HAP-1 (cell line): Measurements from ENCODE around the gene TRPM4.

Experiments used
- DNase-seq, 2 experiments: peaks; one replicate each; pipeline ENCODE4 v3.0.0-alpha.2; 2016 to 2020; ENCODE audit warnings: low spot score in 2 of 2
- H3K27me3 ChIP-seq: fragments of 250-450 bp; sonication (Bioruptor Pico); 2 replicates; pipeline ENCODE4 v1.5.1; 2020; ENCODE audit warnings: low read depth, mild to moderate bottlenecking, moderate library complexity
- H3K36me3 ChIP-seq: fragments of 250-450 bp; sonication (Bioruptor Pico); replicated peaks from 2 replicates; pipeline ENCODE4 v1.5.1; 2020; ENCODE audit warnings: mild to moderate bottlenecking
- H3K4me1 ChIP-seq: fragments of 250-450 bp; sonication (Bioruptor Pico); 2 replicates; pipeline ENCODE4 v1.5.1; 2020; ENCODE audit warnings: mild to moderate bottlenecking
- H3K4me3 ChIP-seq: fragments of 250-450 bp; sonication (Bioruptor Pico); 2 replicates; pipeline ENCODE4 v1.5.1; 2020; ENCODE audit warnings: mild to moderate bottlenecking, moderate library complexity
- H3K9me3 ChIP-seq: fragments of 250-450 bp; sonication (Bioruptor Pico); 2 replicates; pipeline ENCODE4 v1.5.1; 2020; ENCODE audit warnings: mild to moderate bottlenecking, moderate library complexity
- in situ Hi-C: fragments of 300-500 bp; cut with MboI; formaldehyde crosslinking; loops from 3 replicates; pipeline ENCODE4 v1.14.3; 2020; ENCODE audit warnings: low sequenced_read_pairs, inconsistent platforms, mixed read lengths

TRPM4 gene

DNA sequence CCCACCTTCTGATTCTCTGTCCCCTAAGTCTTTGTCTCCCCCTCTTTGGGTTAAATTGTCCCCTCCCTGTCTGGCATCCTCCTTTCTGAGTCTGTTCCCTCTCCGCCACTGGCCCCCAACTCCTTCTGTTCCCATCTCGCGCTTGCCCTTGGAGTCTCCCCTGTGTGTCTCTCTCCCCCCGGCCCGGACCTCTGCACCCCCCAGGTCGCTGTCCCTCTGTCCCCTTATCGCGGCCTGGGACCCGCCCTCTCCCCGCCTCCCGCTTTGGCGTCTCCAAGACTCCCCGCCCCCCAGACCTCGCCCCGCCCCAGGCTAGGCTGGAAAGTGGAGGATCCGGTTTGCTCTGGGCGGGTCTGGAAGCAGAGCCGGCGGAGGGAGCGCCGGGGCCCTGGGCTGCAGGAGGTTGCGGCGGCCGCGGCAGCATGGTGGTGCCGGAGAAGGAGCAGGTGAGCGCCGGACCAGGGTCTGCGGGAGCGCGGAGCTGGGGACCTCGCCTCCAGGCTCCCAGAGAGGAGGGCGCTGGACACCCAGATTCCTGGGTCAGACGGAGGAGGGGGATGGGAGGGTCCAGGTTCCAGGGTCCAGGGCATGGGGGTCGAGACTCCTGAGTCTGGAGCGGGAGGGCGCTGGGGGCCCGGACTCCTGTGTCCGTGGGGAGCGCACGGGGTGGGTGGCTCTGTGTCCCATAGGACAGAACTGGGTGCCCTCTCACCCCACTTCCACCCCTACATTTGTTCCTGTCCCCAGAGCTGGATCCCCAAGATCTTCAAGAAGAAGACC lies at the start of gene TRPM4:
TSS of gene TRPM4 (plus strand) at position 348 of the 780 bp plus-strand sequence. CDS start at position 423, 75 bp downstream.
- in situ Hi-C loops, result no loop called here
- H3K36me3 ChIP-seq, result no peaks in the 10 kb centered on the region
- peak within 1 kb of the TSS; percentile 55 for H3K4me3 ChIP-seq
- DNase-seq, result peak; percentile 82 to 97
- H3K4me1 ChIP-seq, result peaks cover 5% of the 10 kb centered on the region
- H3K9me3 ChIP-seq, result no peaks in the 10 kb centered on the region
- H3K27me3 ChIP-seq, result no peaks in the 10 kb centered on the region

DNA sequence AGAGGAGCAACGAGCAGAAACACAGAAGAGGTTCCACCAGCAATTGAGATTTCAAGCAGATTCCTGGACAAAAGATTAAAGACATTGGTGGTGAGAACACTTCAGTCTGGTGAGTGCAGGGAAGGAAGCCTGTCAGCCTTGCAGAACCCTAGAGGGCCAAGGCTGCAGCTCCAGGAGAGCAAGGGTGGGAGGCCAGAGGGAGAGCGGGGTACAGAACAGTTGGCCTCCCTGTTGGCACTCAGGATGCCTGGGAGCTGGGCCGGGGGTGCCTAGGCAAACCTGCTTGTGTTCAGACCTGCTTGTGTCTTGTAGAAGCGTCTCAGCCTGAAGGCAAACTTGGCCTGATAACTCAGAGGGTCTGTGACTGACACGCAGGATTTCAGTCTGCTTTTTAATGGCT lies 48.5 kb upstream of the TRPM4 start:
- in situ Hi-C loops, result no loop called here
- Histone ChIP-seq H3K4me1 (peaks cover 5% of the 10 kb centered on the region), H3K36me3 (peaks cover 56% of the 10 kb centered on the region), H3K27me3 (no peaks in the 10 kb centered on the region), H3K4me3 (no peak overlapping the region), H3K9me3 (no peaks in the 10 kb centered on the region)
- no peak for DNase-seq

DNA sequence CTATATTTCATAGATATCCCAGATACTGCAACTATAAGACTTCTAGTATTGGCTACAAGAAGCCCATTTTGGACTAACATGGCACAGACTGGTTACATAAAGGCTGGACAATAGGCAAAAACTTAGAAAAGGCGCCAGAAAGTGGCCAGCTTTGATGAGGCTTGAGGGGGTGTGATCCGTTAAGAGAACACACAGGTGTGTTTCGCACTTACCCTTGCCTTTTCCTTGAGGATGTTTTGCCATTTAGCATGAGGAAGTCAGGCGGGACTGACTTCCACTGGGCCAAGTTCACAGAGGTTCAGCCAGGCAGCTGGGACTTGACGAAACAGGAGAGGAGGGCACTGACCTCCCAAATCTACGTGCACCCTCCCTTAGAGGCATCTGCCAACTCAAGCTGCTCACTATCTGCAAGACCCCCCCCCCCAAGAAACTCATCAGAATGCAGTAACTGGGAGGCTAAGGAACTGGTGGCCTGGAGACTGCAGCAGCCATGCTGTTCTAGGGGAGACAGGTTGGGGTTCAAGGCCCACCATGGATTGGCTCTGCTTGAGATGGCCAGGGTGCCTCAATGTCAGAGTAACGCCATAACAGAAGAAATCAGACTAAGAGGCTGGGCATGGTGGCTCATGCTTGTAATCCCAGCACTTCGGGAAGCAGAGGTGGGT lies 47.9 kb upstream of the TRPM4 start:
- Histone ChIP-seq H3K9me3 (no peaks in the 10 kb centered on the region), H3K36me3 (peaks cover 49% of the 10 kb centered on the region), H3K4me3 (no peak overlapping the region), H3K27me3 (no peaks in the 10 kb centered on the region), H3K4me1 (peaks cover 5% of the 10 kb centered on the region)
- in situ Hi-C loops, result no loop called here
- no peak for DNase-seq

DNA sequence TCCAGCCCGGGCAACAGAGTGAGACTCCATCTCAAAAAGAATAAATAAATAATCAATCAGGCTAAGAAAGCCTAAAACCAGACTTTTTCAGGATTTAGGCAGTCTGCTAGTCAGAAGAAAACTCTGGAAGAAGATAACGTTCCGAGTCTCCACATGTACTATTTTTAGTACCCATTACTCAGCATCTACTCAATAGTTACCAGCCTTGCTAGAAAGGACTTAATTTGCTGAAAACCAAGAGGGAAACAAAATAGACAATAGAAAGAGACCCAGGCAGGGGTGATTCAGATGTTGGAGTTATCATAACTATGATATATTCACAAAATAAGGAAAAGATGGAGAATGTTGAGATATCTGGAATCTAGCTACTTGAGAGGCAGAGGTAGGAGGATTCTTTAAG lies 47.0 kb upstream of the TRPM4 start:
- Histone ChIP-seq H3K4me1 (peaks cover 5% of the 10 kb centered on the region), H3K9me3 (no peaks in the 10 kb centered on the region), H3K27me3 (no peaks in the 10 kb centered on the region), H3K4me3 (no peak overlapping the region), H3K36me3 (peaks cover 40% of the 10 kb centered on the region)
- in situ Hi-C loops, result no loop called here
- no peak for DNase-seq

DNA sequence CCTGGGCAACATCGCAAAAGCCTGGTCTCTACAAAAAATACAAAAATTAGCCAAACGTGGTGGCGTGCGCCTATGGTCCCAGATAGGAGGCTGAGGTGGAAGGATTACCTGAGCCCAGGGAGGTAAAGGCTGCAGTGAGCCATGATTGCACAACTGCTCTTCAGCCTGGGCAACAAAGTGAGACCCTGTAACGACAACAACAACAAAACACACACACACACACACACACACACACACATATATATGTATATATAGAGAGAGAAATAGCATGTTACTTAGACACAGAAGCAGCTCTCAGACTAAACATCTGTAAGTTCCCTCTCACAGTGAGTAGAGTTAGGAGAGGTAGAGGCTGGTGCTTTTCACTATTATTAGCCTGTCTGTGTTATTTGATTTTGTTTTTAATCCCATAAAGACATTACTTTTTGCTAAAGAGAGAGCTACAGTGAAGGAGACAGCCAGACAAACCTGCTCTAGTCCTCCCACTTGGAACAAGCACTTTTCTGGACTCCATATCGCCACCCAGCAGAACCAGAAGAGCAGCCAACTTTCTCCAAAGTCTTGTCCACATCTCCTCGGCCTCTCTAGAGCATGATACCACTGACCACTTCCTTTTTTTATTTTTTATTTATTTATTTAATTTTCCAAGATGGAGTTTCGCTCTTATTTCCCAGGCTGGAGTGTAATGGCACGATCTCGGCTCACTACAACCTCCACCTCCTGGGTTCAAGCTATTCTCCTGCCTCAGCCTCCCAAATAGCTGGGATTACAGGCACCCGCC lies 46.2 kb upstream of the TRPM4 start:
- in situ Hi-C loops, result no loop called here
- no peaks in the 10 kb centered on the region for H3K27me3 ChIP-seq
- H3K36me3 ChIP-seq, result peaks cover 32% of the 10 kb centered on the region
- DNase-seq, result no peak
- peaks cover 5% of the 10 kb centered on the region for H3K4me1 ChIP-seq
- no peak overlapping the region for H3K4me3 ChIP-seq
- H3K9me3 ChIP-seq, result no peaks in the 10 kb centered on the region

DNA sequence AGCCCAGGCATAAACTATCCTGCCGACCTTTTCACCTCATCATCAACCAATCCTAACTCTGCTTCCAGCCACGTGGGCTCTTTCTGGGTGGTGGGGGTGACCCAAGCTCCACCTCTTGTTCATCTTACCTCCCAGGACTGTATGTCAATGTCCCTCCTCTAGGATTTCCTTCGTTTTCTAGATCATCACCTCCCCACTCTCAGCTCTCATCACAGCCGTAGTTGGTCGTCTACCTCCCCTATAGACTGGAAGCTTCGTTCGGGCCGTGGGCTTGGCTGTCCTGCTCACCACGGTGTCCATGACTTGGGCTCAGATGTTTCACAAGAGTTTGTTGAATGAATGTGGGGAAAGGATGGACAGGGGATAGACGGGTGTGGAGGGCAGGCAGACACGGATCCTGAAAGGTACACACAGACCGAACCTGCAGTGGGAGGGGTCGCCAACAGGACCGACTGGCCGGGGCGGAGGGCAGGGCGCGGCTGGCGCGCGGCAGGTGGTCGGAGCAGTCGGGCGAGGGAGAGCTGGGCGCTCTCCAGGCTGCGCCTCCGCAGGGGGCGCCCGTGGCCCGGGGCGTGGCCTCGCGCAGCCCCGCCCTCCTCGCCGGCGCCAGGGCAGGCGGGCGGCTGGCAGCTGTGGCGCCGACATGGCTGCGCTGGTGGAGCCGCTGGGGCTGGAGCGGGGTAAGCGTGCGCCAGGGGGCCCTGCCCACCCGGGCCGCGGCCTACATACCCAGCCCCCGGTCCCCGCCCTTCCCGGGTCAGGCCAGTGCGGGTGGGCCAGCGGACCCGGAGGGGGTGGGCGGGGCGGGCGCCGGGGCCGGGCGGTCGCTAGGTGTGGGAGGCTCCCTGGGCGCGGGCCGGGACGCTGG lies 43.6 kb upstream of the TRPM4 start, which contains the start of gene LIN7B:
TSS of gene LIN7B (plus strand) at position 609 of the 868 bp plus-strand sequence. CDS start at position 644, 35 bp downstream.
- in situ Hi-C loops, result no loop called here
- H3K27me3 ChIP-seq, result no peaks in the 10 kb centered on the region
- H3K4me1 ChIP-seq, result peaks cover 11% of the 10 kb centered on the region

DNA sequence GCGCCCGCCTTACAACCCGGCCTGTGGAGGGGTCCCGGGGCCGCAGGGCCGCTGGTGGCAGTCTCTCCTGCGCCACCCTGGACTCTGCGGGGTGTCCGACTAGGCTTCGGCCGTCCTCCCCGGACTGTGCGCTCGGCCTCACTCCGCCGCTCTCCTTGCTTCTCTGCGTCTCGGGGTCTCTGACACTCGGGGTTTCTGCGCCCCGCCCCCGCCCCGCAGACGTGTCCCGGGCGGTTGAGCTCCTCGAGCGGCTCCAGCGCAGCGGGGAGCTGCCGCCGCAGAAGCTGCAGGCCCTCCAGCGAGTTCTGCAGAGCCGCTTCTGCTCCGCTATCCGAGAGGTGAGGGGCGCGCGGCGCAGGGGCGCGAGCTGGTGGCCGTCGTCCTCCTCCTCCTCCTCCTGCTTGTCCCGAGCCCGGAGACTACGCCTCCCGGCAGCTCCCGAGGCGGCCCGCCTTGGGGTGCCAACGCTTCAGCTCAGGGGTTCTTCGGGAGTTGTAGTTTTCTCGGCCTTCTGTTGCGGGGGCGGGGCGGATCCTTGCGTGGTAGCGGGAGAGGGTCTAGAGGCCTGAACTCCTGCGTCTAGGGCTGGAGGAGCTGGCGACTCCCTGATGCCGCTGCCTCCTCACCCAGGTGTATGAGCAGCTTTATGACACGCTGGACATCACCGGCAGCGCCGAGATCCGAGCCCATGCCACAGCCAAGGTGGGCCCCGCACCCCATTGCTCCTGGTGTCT lies 42.8 kb upstream of the TRPM4 start:
- Histone ChIP-seq H3K36me3 (no peaks in the 10 kb centered on the region), H3K27me3 (no peaks in the 10 kb centered on the region), H3K4me1 (peaks cover 11% of the 10 kb centered on the region), H3K9me3 (no peaks in the 10 kb centered on the region), H3K4me3 (peak overlapping the region; percentile 74)
- in situ Hi-C loops, result no loop called here
- DNase-seq, result peak; percentile 77 to 88

More for the DNA sequence above, 43.6 kb upstream of the TRPM4 start, which contains the start of gene LIN7B:
- DNase-seq, result peak; percentile 63 to 82
- Histone ChIP-seq H3K36me3 (peaks cover 6% of the 10 kb centered on the region), H3K9me3 (no peaks in the 10 kb centered on the region), H3K4me3 (peak within 1 kb of the TSS; percentile 74)

DNA sequence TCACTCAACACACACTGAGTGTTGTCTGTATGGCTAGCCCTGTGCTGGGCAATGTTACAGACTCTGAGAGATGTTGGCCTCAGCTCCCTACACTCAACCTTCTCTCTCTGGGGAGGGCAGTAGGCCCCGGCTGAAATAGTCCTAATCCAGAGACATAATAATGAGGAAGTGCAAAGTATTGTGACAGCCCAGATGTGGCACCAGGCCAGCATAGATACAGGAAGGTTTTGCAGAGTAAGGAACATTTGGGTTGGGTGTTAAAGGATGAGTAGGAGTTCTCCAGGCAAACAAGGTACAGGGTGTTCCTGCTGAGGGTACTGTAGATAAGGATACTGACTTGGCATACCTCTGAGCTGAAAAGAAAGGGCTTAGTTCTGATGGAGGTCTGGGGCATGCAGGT lies 41.0 kb upstream of the TRPM4 start:
- H3K27me3 ChIP-seq, result no peaks in the 10 kb centered on the region
- peaks cover 11% of the 10 kb centered on the region for H3K4me1 ChIP-seq
- no peaks in the 10 kb centered on the region for H3K9me3 ChIP-seq
- DNase-seq, result no peak
- H3K36me3 ChIP-seq, result no peaks in the 10 kb centered on the region
- in situ Hi-C loops, result no loop called here
- no peak overlapping the region for H3K4me3 ChIP-seq

DNA sequence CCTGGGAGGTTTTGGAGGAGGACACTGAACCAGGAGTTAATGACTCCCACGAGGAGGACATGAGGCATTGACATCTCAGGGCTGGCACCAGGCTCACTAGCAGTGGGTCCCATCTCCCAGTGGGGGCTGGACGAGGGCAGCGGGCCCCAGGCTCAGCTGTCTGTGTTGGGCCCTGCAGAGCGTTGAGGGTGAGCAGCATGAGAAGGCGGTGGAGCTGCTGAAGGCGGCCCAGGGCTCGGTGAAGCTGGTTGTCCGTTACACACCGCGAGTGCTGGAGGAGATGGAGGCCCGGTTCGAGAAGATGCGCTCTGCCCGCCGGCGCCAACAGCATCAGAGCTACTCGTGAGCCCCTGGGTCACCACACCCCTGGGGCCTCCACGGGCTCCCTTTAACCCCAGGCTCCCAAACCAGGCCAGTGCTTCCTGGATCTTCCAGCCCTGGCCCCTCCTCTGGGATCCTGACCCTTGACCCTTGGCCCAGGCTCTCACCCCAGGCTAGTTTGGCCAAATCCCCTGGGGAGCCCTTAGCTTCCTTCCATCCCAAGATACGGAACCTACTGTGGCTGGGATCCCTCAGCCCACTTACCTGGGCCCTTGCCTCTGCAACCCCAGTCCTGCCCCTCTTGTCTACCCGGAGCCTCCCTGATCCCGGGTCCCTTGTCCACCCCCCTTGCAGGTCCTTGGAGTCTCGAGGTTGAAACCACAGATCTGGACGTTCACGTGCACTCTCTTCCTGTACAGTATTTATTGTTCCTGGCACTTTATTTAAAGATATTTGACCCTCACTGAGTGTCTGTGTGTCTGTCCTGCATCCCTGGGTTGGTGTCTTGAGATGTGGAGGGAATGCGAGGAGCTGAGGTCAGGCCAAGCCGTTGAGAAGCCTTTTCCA lies 39.7 kb upstream of the TRPM4 start:
- Histone ChIP-seq H3K9me3 (no peaks in the 10 kb centered on the region), H3K27me3 (no peaks in the 10 kb centered on the region), H3K36me3 (no peaks in the 10 kb centered on the region), H3K4me3 (peak overlapping the region; percentile 78), H3K4me1 (peaks cover 11% of the 10 kb centered on the region)
- in situ Hi-C loops, result no loop called here
- no peak for DNase-seq

DNA sequence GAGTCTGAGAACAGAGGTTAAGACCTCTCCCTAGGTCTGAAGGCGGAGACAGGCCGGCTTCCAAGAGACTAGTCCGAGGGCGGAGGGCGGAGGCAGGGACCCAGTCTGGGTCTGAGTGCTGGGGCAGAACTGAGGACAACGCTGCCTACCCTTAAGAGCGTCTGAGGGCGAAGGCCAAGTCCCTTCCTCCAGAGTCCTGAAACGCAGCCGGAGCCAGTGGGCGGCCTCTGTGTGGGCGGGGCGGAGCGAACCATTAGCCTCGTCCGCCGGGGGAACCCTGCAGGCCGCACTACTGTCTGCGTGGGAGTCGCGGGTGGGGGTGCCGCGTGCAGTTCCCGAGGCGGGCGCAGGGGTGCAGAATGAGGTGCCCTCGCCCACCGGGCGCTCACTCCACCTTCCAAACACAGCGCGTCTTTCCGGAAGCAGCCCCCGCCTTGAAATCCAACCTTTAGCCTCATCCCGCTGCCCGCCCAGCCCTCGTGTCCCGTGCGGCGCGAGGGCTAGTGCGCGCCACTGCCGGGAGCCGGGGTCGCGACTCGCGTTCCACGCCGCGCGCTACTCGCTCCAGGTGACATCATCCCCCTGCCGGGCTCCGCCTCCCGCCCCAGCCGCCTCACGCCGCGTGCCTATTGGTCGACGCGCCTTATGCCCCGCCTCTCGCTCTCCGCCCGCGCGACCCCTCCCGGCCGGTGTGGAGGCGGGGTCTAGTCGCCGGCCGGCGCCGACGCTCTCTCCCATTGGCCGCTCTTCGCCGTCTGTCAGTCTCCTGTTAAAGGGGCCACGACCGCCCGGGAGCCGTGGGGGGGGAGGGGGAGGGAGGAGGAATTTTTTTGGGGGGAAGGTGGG lies 38.8 kb upstream of the TRPM4 start, which contains the start of gene C19orf73:
TSS of gene C19orf73 (minus strand) at position 579 of the 846 bp plus-strand sequence. CDS start at position 458, 121 bp downstream.
- DNase-seq, result peak; percentile 92 to 96
- Histone ChIP-seq H3K4me3 (peak within 1 kb of the TSS; percentile 78), H3K4me1 (peaks cover 8% of the 10 kb centered on the region), H3K27me3 (no peaks in the 10 kb centered on the region), H3K36me3 (no peaks in the 10 kb centered on the region), H3K9me3 (no peaks in the 10 kb centered on the region)
- in situ Hi-C loops, result no loop called here
